K562 (cell line): Measurements from ENCODE around the gene GABARAPL2. TPM values are rescaled to one million over a fixed set of nuclear protein-coding genes. Genes with fewer than 3 reads are reported as not detected.

Source experiments
- ATAC-seq: fragments of 200-7000 bp; cut with Tn5 transposase; 3 replicates; pipeline ENCODE4 v1.9.1; 2020; ENCODE audit warnings: moderate library complexity
- BruUV-seq: library from RNA; stranded (reverse); fragments of 400-500 nt; replicated peaks from 2 replicates; lab custom pipeline; 2021; lab: Mats Ljungman, UMichigan
- CTCF ChIA-PET: fragments of 300-600 bp; formaldehyde crosslinking; extraction: SDS; loops from one replicate; lab custom pipeline; 2021; ENCODE audit warnings: low intra/inter-chr PET ratio; lab: Yijun Ruan, JAX
- POLR2A ChIA-PET: fragments of 300-600, 350-650 bp; sonication (Branson Sonifier 250); formaldehyde crosslinking; extraction: SDS; loops from one replicate; lab custom pipeline; 2021; ENCODE audit warnings: antibody characterized with exemption, inconsistent platforms; lab: Yijun Ruan, JAX
- DNase-seq, 4 experiments: peaks; one replicate each; pipeline versions ENCODE4 v3.0.0 to v3.0.0-alpha.2; 2011 to 2018; ENCODE audit warnings: low spot score in 3 of 4, mixed read lengths in 3 of 4; ENCODE audit errors: extremely low read depth in 1 of 4
- FAIRE-seq: peaks from 2 replicates; lab custom pipeline; 2011; peaks lifted over from hg19 to GRCh38; lab: Jason Lieb, UNC
- H2AFZ ChIP-seq: 2 replicates; pipeline ENCODE4 v1.6.0; 2011; ENCODE audit warnings: low read depth, low read length, control low read depth, inconsistent platforms
- H3K27ac ChIP-seq: fragments of 200-600 bp; 3 replicates; pipeline ENCODE4 v1.8.0; 2011; ENCODE audit warnings: low read depth, mild to moderate bottlenecking, control low read depth, inconsistent platforms, low read length, moderate library complexity, mixed read lengths; ENCODE audit errors: extremely low read depth
- H3K27me3 ChIP-seq, 2 experiments: fragments of 300-600 bp in 1 of 2; 2 replicates in 1 of 2; 3 replicates in 1 of 2; pipeline versions ENCODE4 v1.6.0 to v1.8.0; 2011; ENCODE audit warnings: inconsistent platforms in 2 of 2, low read length in 2 of 2, mild to moderate bottlenecking in 1 of 2, mixed read lengths in 1 of 2, moderate library complexity in 1 of 2; ENCODE audit not compliant: control insufficient read depth in 2 of 2, insufficient read depth in 2 of 2
- H3K36me3 ChIP-seq: fragments of 300-600 bp; 3 replicates; pipeline ENCODE4 v1.8.0; 2011; ENCODE audit warnings: mild to moderate bottlenecking, low read length, inconsistent platforms; ENCODE audit not compliant: control insufficient read depth, insufficient read depth
- H3K4me1 ChIP-seq, 2 experiments: fragments of 200-600 bp in 1 of 2; replicated peaks in 1 of 2; 2 replicates in 1 of 2; 3 replicates in 1 of 2; pipeline versions ENCODE4 v1.5.1 to v1.8.0; 2011; ENCODE audit warnings: inconsistent platforms in 2 of 2, low read length in 2 of 2, mild to moderate bottlenecking in 1 of 2, mixed read lengths in 1 of 2, moderate library complexity in 1 of 2; ENCODE audit not compliant: control insufficient read depth in 2 of 2, insufficient read depth in 2 of 2
- H3K4me2 ChIP-seq: 2 replicates; pipeline ENCODE4 v1.6.1; 2011; ENCODE audit warnings: low read length, control low read depth, inconsistent platforms, mixed read lengths; ENCODE audit not compliant: insufficient read depth
- H3K4me3 ChIP-seq: fragments of 200-600 bp; sonication (generic), shearing (Covaris generic); 2 replicates; pipeline ENCODE4 v1.5.1; 2016; ENCODE audit warnings: control low read depth, inconsistent platforms
- H3K79me2 ChIP-seq: fragments of 200-600 bp; 3 replicates; pipeline ENCODE4 v1.8.0; 2011; ENCODE audit warnings: low read length, inconsistent platforms; ENCODE audit not compliant: control insufficient read depth, insufficient read depth
- H3K9ac ChIP-seq, 2 experiments: 2 replicates each; pipeline versions ENCODE4 v1.6.0 to v1.6.1; 2011; ENCODE audit warnings: low read depth in 2 of 2, low read length in 2 of 2, control low read depth in 1 of 2, inconsistent platforms in 1 of 2, mild to moderate bottlenecking in 1 of 2, mixed read lengths in 1 of 2; ENCODE audit not compliant: insufficient read depth in 1 of 2
- H3K9me1 ChIP-seq: one replicate; pipeline ENCODE4 v1.6.0; 2011; ENCODE audit warnings: inconsistent platforms, mild to moderate bottlenecking, low read length, moderate library complexity; ENCODE audit not compliant: control insufficient read depth, insufficient read depth
- H3K9me3 ChIP-seq: replicated peaks from 2 replicates; pipeline ENCODE4 v1.5.1; 2011; ENCODE audit warnings: low read depth, low read length, inconsistent platforms; ENCODE audit not compliant: control insufficient read depth, insufficient read depth
- H4K20me1 ChIP-seq: replicated peaks from 2 replicates; pipeline ENCODE4 v1.6.1; 2011; ENCODE audit warnings: low read length, inconsistent platforms, mixed read lengths; ENCODE audit not compliant: control insufficient read depth, insufficient read depth
- ARID1B ChIP-seq: fragments of 450-650 bp; IDR thresholded peaks from 2 replicates; pipeline ENCODE4 v1.6.1; 2016; ENCODE audit warnings: antibody characterized with exemption, mild to moderate bottlenecking, inconsistent platforms
- BCOR ChIP-seq: fragments of 450-650 bp; IDR thresholded peaks from 2 replicates; pipeline ENCODE4 v1.6.1; 2016
- CHD1 ChIP-seq: fragments of 200-600 bp; sonication (generic); IDR thresholded peaks from one replicate; pipeline ENCODE4 v1.6.1; 2012; ENCODE audit warnings: mild to moderate bottlenecking, moderate library complexity, low read length, inconsistent platforms
- ESRRA ChIP-seq: fragments of 450-650 bp; IDR thresholded peaks from 2 replicates; pipeline ENCODE4 v1.6.1; 2014; ENCODE audit warnings: low read depth, mild to moderate bottlenecking, moderate library complexity, borderline replicate concordance
- FOXA1 ChIP-seq: fragments of 450-650 bp; IDR thresholded peaks from 2 replicates; pipeline ENCODE4 v1.6.1; 2016; ENCODE audit warnings: mild to moderate bottlenecking, borderline replicate concordance
- FOXJ3 ChIP-seq: sonication (generic); formaldehyde crosslinking; IDR thresholded peaks from 2 replicates; pipeline ENCODE4 v1.4.0; 2020; ENCODE audit warnings: mild to moderate bottlenecking, missing genetic modification reagents
- HNRNPK ChIP-seq: fragments of 200-400 bp; formaldehyde crosslinking; IDR thresholded peaks from one replicate; pipeline ENCODE4 v1.6.1; 2018; ENCODE audit warnings: mild to moderate bottlenecking, low read depth, low read length; ENCODE audit not compliant: poor library complexity, severe bottlenecking
- HOXB6 ChIP-seq: fragments of 250-450 bp; sonication (Bioruptor Pico); IDR thresholded peaks from 2 replicates; pipeline ENCODE4 v1.5.1; 2022; ENCODE audit warnings: mild to moderate bottlenecking, borderline replicate concordance
- KDM2B ChIP-seq: fragments of 250-450 bp; sonication (Bioruptor Pico); IDR thresholded peaks from 2 replicates; pipeline ENCODE4 v1.8.0; 2021; ENCODE audit warnings: mild to moderate bottlenecking, moderate library complexity
- KDM4B ChIP-seq, 2 experiments: fragments of 450-650 bp in 1 of 2; sonication (generic) in 1 of 2; IDR thresholded peaks; 2 replicates each; pipeline ENCODE4 v1.6.1; 2016 to 2017; ENCODE audit warnings: borderline replicate concordance in 2 of 2, antibody characterized with exemption in 1 of 2, low read depth in 1 of 2, mild to moderate bottlenecking in 1 of 2
- LCOR ChIP-seq: sonication (generic); formaldehyde crosslinking; IDR thresholded peaks from 2 replicates; pipeline ENCODE4 v1.8.0; 2022; ENCODE audit warnings: mild to moderate bottlenecking, missing genetic modification reagents
- NFE2 ChIP-seq: IDR thresholded peaks from 2 replicates; pipeline ENCODE4 v1.6.1; 2014; ENCODE audit warnings: antibody characterized with exemption, low read depth
- NFYB ChIP-seq: IDR thresholded peaks from 2 replicates; pipeline ENCODE4 v1.6.1; 2011; ENCODE audit warnings: mild to moderate bottlenecking, moderate library complexity; ENCODE audit not compliant: insufficient read length; ENCODE audit errors: extremely low read depth
- POLR2H ChIP-seq: IDR thresholded peaks from 2 replicates; pipeline ENCODE4 v1.6.1; 2016; ENCODE audit warnings: missing genetic modification characterization, low read depth, mild to moderate bottlenecking, control low read depth, missing compliant biosample characterization, moderate library complexity
- RB1 ChIP-seq: fragments of 450-650 bp; IDR thresholded peaks from 2 replicates; pipeline ENCODE4 v1.6.1; 2017; ENCODE audit warnings: low read depth, mild to moderate bottlenecking
- RBM39 ChIP-seq: fragments of 200-400 bp; formaldehyde crosslinking; optimal IDR thresholded peaks from 2 replicates; pipeline ENCODE3; 2018; ENCODE audit warnings: low read depth, low read length
- RHOXF2B ChIP-seq: fragments of 250-450 bp; sonication (Bioruptor Pico); conservative IDR thresholded peaks from 2 replicates; pipeline ENCODE4 v1.5.1; 2021
- SIN3A ChIP-seq, 2 experiments: fragments of 150-350 bp in 1 of 2; IDR thresholded peaks; 2 replicates each; pipeline ENCODE4 v1.6.1; 2011 to 2016; ENCODE audit warnings: borderline replicate concordance in 2 of 2, low read depth in 2 of 2, low read length in 2 of 2, mild to moderate bottlenecking in 2 of 2, moderate library complexity in 2 of 2; ENCODE audit not compliant: control insufficient read depth in 1 of 2
- TOE1 ChIP-seq, 2 experiments: fragments of 450-650 bp in 1 of 2; sonication (generic) in 1 of 2; formaldehyde crosslinking in 1 of 2; IDR thresholded peaks; 2 replicates each; pipeline versions ENCODE4 v1.7.1 to v1.8.0; 2016 to 2022; ENCODE audit warnings: borderline replicate concordance in 2 of 2, mild to moderate bottlenecking in 2 of 2, antibody characterized with exemption in 1 of 2, inconsistent platforms in 1 of 2, low read depth in 1 of 2, missing genetic modification reagents in 1 of 2, moderate library complexity in 1 of 2
- ZBTB1 ChIP-seq: sonication (generic); formaldehyde crosslinking; IDR thresholded peaks from 2 replicates; pipeline ENCODE4 v1.8.1; 2023; ENCODE audit warnings: missing genetic modification reagents, low read depth, mild to moderate bottlenecking, borderline replicate concordance
- ZC3H8 ChIP-seq: fragments of 450-650 bp; IDR thresholded peaks from 2 replicates; pipeline ENCODE4 v1.6.1; 2017
- ZEB2 ChIP-seq: fragments of 450-650 bp; IDR thresholded peaks from 2 replicates; pipeline ENCODE4 v1.6.1; 2016
- ZNF3 ChIP-seq: fragments of 250-450 bp; sonication (Bioruptor Pico); IDR thresholded peaks from 2 replicates; pipeline ENCODE4 v1.5.0; 2021; ENCODE audit warnings: mild to moderate bottlenecking, moderate library complexity
- WGBS: fragments of 100-300 bp; shearing (Covaris generic); methylation state at CpG from one replicate; pipeline ENCODE4 v1.1.6; 2016; ENCODE audit warnings: low coverage, mixed read lengths; ENCODE audit not compliant: insufficient coverage; ENCODE audit errors: missing lambda C conversion rate; 5-methylcytosine and 5-hydroxymethylcytosine counted together
- in situ Hi-C: fragments of 300-500 bp; cut with MboI; formaldehyde crosslinking; loops from 4 replicates; pipeline ENCODE4 v1.15.0; 2018; ENCODE audit warnings: inconsistent platforms, mixed read lengths
- intact Hi-C: fragments of 100-400 bp; cut with micrococcal nuclease; formaldehyde crosslinking; loops from 2 replicates; pipeline ENCODE4 v1.14.2; 2022
- polyA plus RNA-seq, 8 experiments: library from polyadenylated mRNA; depleted of rRNA in 4 of 8; stranded (reverse) in 5 of 8; unstranded in 3 of 8; fragments of >200 nt; fragmentation: Nextera tagmentation in 2 of 8; fragmentation: Illumina TruSeq in 1 of 8; extraction: Ambion mirVana in 2 of 8; extraction: Trizol in 1 of 8; gene quantifications; 2 replicates each; pipeline versions ENCODE4 v1.2.1 to v1.2.3, GENCODE V29; 2011 to 2014; ENCODE audit warnings: inconsistent platforms in 1 of 8, missing spikeins in 1 of 8
- total RNA-seq, 7 experiments: library from RNA; depleted of rRNA in 6 of 7; stranded (reverse); fragments of >200 nt in 6 of 7; fragmentation: Illumina TruSeq in 2 of 7; extraction: Trizol in 2 of 7; gene quantifications; 2 replicates each; pipeline versions ENCODE4 v1.2.1 to v1.2.3, GENCODE V29; 2011 to 2021; ENCODE audit warnings: low replicate concordance in 1 of 7

GABARAPL2 gene
- total and polyA plus RNA-seq, 9 of the 15 experiments (the other 6 are each of a cell fraction or from before 2014, with no cell fraction given), result 42.1 to 288 (median 91.8) TPM

GRCh38 chr16:75555707-75556430 lies 10.3 kb upstream of the GABARAPL2 start, which contains the start of gene TMEM231 (continued):
- TF ChIP-seq SIN3A (IDR thresholded peaks at IDR 0.05; ENCODE audit: borderline replicate concordance in 2 of 2, control insufficient read depth in 1 of 2, low read depth in 2 of 2, low read length in 2 of 2) (peak; percentile 57 to 86; a peak in 2 of 4 replicates), FOXA1 (no peak), NFE2 (no peak), BCOR (no peak), ESRRA (no peak), TOE1 (IDR thresholded peaks at IDR 0.05; ENCODE audit: borderline replicate concordance) (no peak), TOE1 (CRISPR knock-in tag; IDR thresholded peaks at IDR 0.05; ENCODE audit: borderline replicate concordance, low read depth) (peak; percentile 90; the same call in 1 of the 2 replicates), ZBTB1 (CRISPR knock-in tag) (no peak; the same call in 1 of the 2 replicates)

- H2AFZ ChIP-seq, result peak overlapping the region; percentile 97
- H3K9me3 ChIP-seq, result no peaks in the 10 kb centered on the region
- H4K20me1 ChIP-seq, result no peaks in the 10 kb centered on the region
- H3K27me3 ChIP-seq, result no peaks in the 10 kb centered on the region
- ATAC-seq (no peak; the same call in 2 of the 3 replicates), FAIRE-seq (no peak), DNase-seq (no peak)
- H3K4me2 ChIP-seq, result peak overlapping the region; percentile 88
- peaks cover 11% of the 10 kb centered on the region; the same call in 1 of the 3 replicates for H3K79me2 ChIP-seq
- no TSS peak for BruUV-seq
- peak overlapping the region; percentile 64 for H3K4me3 ChIP-seq
- ChIA-PET CTCF (no interaction called here), POLR2A (interaction anchor here (0.6 to 1.6 kb wide), 5 partner anchors 13 to 123 kb away, joined by 3 to 7 read pairs (median 3); partner anchors contain the start of gene CFDP1)
- 17% methylated on average over 16 of the region's 16 CpGs for WGBS
- H3K36me3 ChIP-seq, result no peaks in the 10 kb centered on the region; the same call in 2 of the 3 replicates
- no peaks in the 10 kb centered on the region for H3K9me1 ChIP-seq
- H3K27ac ChIP-seq, result peak overlapping the region; percentile 66
- in situ Hi-C loops (no loop called here), intact Hi-C loops (no loop called here)
- H3K4me1 ChIP-seq, result peaks cover 17 to 26% of the 10 kb centered on the region in 2 experiments
- H3K9ac ChIP-seq, result peak overlapping the region; percentile 63 to 93; a peak in 3 of 4 replicates
- TF ChIP-seq ZEB2 (no peak), RB1 (peak; percentile 13; the same call in 1 of the 2 replicates), KDM2B (CRISPR knock-in tag) (0 out of 2 replicates have a peak, but pooled peaks have one; percentile 26), RHOXF2B (CRISPR knock-in tag) (no peak), RBM39 (no peak), NFYB (peak; percentile 1), ARID1B (no peak), HNRNPK (no peak), POLR2H (tag) (peak; percentile 60; the same call in 1 of the 2 replicates), ZC3H8 (no peak), CHD1 (no peak), KDM4B (IDR thresholded peaks at IDR 0.05; ENCODE audit: borderline replicate concordance in 2 of 2, low read depth in 1 of 2) (no peak), ZNF3 (CRISPR knock-in tag) (no peak), FOXJ3 (CRISPR knock-in tag) (no peak), LCOR (CRISPR knock-in tag) (0 out of 2 replicates have a peak, but pooled peaks have one; percentile 3), HOXB6 (CRISPR knock-in tag) (no peak)
These were observed 9.7 kb upstream of the GABARAPL2 start for GRCh38 chr16:75556431-75556950.
